Transverse colon (tissue), 3 donors: ENCODE measurements around the gene OXTR.

ENCODE experiments used
- EP300 ChIP-seq: sonication (generic); formaldehyde crosslinking; IDR thresholded peaks from one replicate; pipeline ENCODE4 v1.6.1; 2017; ENCODE audit warnings: antibody characterized with exemption, low read depth
- TF ChIP-seq, protein P1 (sequence below), 5 experiments: fragments of 200-600 bp in 3 of 5; fragments of 450-650 bp in 2 of 5; sonication (generic) in 3 of 5; IDR thresholded peaks; 1 replicate in 2 of 5; 2 replicates in 3 of 5; pipeline ENCODE4 v1.5.1; 2016 to 2017; ENCODE audit warnings: antibody characterized with exemption in 5 of 5, inconsistent platforms in 3 of 5, mild to moderate bottlenecking in 2 of 5, moderate library complexity in 1 of 5

DNA sequence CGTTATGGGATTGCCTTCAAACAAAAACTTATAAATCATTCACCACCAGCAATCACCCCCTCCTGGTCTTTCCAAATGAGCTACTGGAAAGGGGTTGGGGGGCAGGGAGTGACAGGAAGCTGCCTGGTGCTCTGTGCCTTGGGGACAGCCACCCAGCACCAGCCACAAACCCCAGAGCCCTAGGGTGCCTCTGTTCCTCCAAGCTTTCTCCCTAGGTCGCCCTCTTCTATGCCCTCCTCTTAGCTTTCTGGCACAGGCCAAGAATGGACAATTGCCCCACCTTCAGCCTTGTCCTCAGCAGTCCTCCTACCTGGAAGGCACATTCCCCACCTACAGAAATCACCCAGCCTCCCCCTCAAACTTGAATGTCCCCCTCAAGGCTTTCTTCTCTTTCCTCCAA is 3.3 kb downstream of the OXTR start:
- no peak for TF ChIP-seq EP300
- TF ChIP-seq, protein P1, sequence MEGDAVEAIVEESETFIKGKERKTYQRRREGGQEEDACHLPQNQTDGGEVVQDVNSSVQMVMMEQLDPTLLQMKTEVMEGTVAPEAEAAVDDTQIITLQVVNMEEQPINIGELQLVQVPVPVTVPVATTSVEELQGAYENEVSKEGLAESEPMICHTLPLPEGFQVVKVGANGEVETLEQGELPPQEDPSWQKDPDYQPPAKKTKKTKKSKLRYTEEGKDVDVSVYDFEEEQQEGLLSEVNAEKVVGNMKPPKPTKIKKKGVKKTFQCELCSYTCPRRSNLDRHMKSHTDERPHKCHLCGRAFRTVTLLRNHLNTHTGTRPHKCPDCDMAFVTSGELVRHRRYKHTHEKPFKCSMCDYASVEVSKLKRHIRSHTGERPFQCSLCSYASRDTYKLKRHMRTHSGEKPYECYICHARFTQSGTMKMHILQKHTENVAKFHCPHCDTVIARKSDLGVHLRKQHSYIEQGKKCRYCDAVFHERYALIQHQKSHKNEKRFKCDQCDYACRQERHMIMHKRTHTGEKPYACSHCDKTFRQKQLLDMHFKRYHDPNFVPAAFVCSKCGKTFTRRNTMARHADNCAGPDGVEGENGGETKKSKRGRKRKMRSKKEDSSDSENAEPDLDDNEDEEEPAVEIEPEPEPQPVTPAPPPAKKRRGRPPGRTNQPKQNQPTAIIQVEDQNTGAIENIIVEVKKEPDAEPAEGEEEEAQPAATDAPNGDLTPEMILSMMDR (IDR thresholded peaks at IDR 0.05) = no peak
